Activated CD8-positive, alpha-beta T cell treated with anti-CD3 and anti-CD28 coated beads for 36 hours (primary cell): ENCODE data around the gene FGD5. TPM values are rescaled to one million over a fixed set of nuclear protein-coding genes. Genes with fewer than 3 reads are reported as not detected.

Source experiments
- ATAC-seq: fragments of 200-7000 bp; cut with Tn5 transposase; one replicate; pipeline ENCODE4 v1.10.0; 2021; ENCODE audit warnings: mild to moderate bottlenecking, moderate library complexity
- CTCF ChIA-PET: fragments of 350-600 bp; sonication (Branson Sonifier 250); formaldehyde crosslinking; loops from one replicate; lab custom pipeline; 2021; ENCODE audit warnings: antibody characterized with exemption; lab: Charles Lee
- POLR2A ChIA-PET: fragments of 350-600 bp; sonication (Branson Sonifier 250); formaldehyde crosslinking; loops from one replicate; lab custom pipeline; 2021; ENCODE audit warnings: antibody characterized with exemption; lab: Charles Lee
- DNase-seq: peaks from one replicate; pipeline ENCODE4 v3.0.0-alpha.2; 2020
- H3K27ac Mint-ChIP-seq: one replicate; pipeline ENCODE4 v1.8.0; 2021; ENCODE audit warnings: mild to moderate bottlenecking, mixed read lengths
- H3K27me3 Mint-ChIP-seq: one replicate; pipeline ENCODE4 v1.8.0; 2021; ENCODE audit warnings: mixed read lengths
- H3K36me3 Mint-ChIP-seq: one replicate; pipeline ENCODE4 v1.8.0; 2021; ENCODE audit warnings: low read depth, mixed read lengths
- H3K4me1 Mint-ChIP-seq: one replicate; pipeline ENCODE4 v1.8.0; 2021; ENCODE audit warnings: low read depth, mixed read lengths
- H3K4me3 Mint-ChIP-seq: one replicate; pipeline ENCODE4 v1.8.0; 2021; ENCODE audit warnings: mild to moderate bottlenecking, moderate library complexity, mixed read lengths
- H3K9me3 Mint-ChIP-seq: one replicate; pipeline ENCODE4 v1.8.0; 2021; ENCODE audit warnings: mixed read lengths
- CTCF ChIP-seq: fragments of 200-600 bp; IDR thresholded peaks from one replicate; pipeline ENCODE4 v1.8.0; 2022; ENCODE audit warnings: antibody characterized with exemption, mild to moderate bottlenecking
- intact Hi-C: fragments of 100-400 bp; cut with micrococcal nuclease; formaldehyde crosslinking; loops from one replicate; pipeline ENCODE4 v1.10.0; 2022
- total RNA-seq, 2 experiments: library from RNA; stranded (reverse); gene quantifications; one replicate each; pipeline ENCODE4 v1.2.3, GENCODE V29; 2021

FGD5 gene
- total RNA-seq, 2 experiments from 2014 or later: not detected

- Mint-ChIP-seq H3K36me3 (no peaks in the 10 kb centered on the region), H3K9me3 (no peaks in the 10 kb centered on the region), H3K4me3 (no peak overlapping the region), H3K27me3 (no peaks in the 10 kb centered on the region), H3K27ac (no peak overlapping the region), H3K4me1 (no peaks in the 10 kb centered on the region)
- ATAC-seq (no peak), DNase-seq (peak; percentile 7)
- ChIA-PET CTCF (interaction anchor here (1.5 kb wide), 1 partner anchor 47 kb away, joined by 3 read pairs; no protein-coding TSS in a partner anchor), POLR2A (no interaction called here)
- intact Hi-C loops: no loop called here
- no peak for TF ChIP-seq CTCF
Measured at GRCh38 chr3:14839236-14839635, 20.5 kb downstream of the FGD5 start.

GRCh38 chr3:14841836-14842235 is 23.1 kb downstream of the FGD5 start:
- DNase-seq (no peak), ATAC-seq (no peak)
- no peaks in the 10 kb centered on the region for H3K4me1 Mint-ChIP-seq
- ChIA-PET CTCF (no interaction called here), POLR2A (no interaction called here)
- H3K36me3 Mint-ChIP-seq: no peaks in the 10 kb centered on the region
- H3K4me3 Mint-ChIP-seq: no peak overlapping the region
- H3K9me3 Mint-ChIP-seq: no peaks in the 10 kb centered on the region
- H3K27ac Mint-ChIP-seq: no peak overlapping the region
- intact Hi-C loops: no loop called here
- TF ChIP-seq CTCF: no peak
- no peaks in the 10 kb centered on the region for H3K27me3 Mint-ChIP-seq

GRCh38 chr3:14842277-14842676 is 23.5 kb downstream of the FGD5 start:
- peaks cover 2% of the 10 kb centered on the region for H3K27me3 Mint-ChIP-seq
- no peaks in the 10 kb centered on the region for H3K9me3 Mint-ChIP-seq
- no peak for DNase-seq
- TF ChIP-seq CTCF: no peak
- no peaks in the 10 kb centered on the region for H3K4me1 Mint-ChIP-seq
- POLR2A ChIA-PET: no interaction called here
- H3K27ac Mint-ChIP-seq: no peak overlapping the region
- H3K36me3 Mint-ChIP-seq: no peaks in the 10 kb centered on the region
- CTCF ChIA-PET: no interaction called here
- ATAC-seq: no peak
- no peak overlapping the region for H3K4me3 Mint-ChIP-seq
- intact Hi-C loops: no loop called here

- H3K4me3 Mint-ChIP-seq: no peak overlapping the region
- intact Hi-C loops: no loop called here
- no peak overlapping the region for H3K27ac Mint-ChIP-seq
- CTCF ChIA-PET: no interaction called here
- DNase-seq (no peak), ATAC-seq (no peak)
- no peaks in the 10 kb centered on the region for H3K9me3 Mint-ChIP-seq
- H3K36me3 Mint-ChIP-seq: no peaks in the 10 kb centered on the region
- TF ChIP-seq CTCF: no peak
- H3K4me1 Mint-ChIP-seq: peaks cover 3% of the 10 kb centered on the region
- H3K27me3 Mint-ChIP-seq: peaks cover 2% of the 10 kb centered on the region
- POLR2A ChIA-PET: interaction anchor here (0.6 kb wide), 1 partner anchor 223 kb away, joined by 3 read pairs; no protein-coding TSS in a partner anchor
Measured at GRCh38 chr3:14843321-14843720, 24.6 kb downstream of the FGD5 start.

- H3K36me3 Mint-ChIP-seq: no peaks in the 10 kb centered on the region
- H3K4me1 Mint-ChIP-seq: peaks cover 3% of the 10 kb centered on the region
- POLR2A ChIA-PET: no interaction called here
- CTCF ChIA-PET: no interaction called here
- H3K27me3 Mint-ChIP-seq: peaks cover 2% of the 10 kb centered on the region
- no peaks in the 10 kb centered on the region for H3K9me3 Mint-ChIP-seq
- no peak for ATAC-seq
- no peak for DNase-seq
- H3K27ac Mint-ChIP-seq: no peak overlapping the region
- intact Hi-C loops: loop anchor here (5.0 kb wide), 1 partner anchor 37 kb away; no protein-coding TSS in a partner anchor
- H3K4me3 Mint-ChIP-seq: no peak overlapping the region
- no peak for TF ChIP-seq CTCF
Measured at GRCh38 chr3:14844386-14845170, 25.8 kb downstream of the FGD5 start.
